HG03575 (cell line): ENCODE measurements around the gene EIF1B.

Experiments
- ATAC-seq: cut with Tn5 transposase; IDR thresholded peaks from one replicate; pipeline ENCODE4 v1.9.1; 2021; ENCODE audit not compliant: unreplicated experiment, insufficient number of reproducible peaks, low FRiP score; ENCODE audit errors: extremely low read depth

Gene EIF1B

GRCh38 chr3:40336511-40337135, 27.1 kb downstream of the EIF1B start:
- no peak for ATAC-seq

- ATAC-seq = peak; percentile 62
These were observed 27.9 kb downstream of the EIF1B start for GRCh38 chr3:40337136-40338108.

- no peak for ATAC-seq
These were observed 30.4 kb downstream of the EIF1B start for GRCh38 chr3:40339871-40340270.

- no peak for ATAC-seq
These were observed 31.1 kb downstream of the EIF1B start for GRCh38 chr3:40340541-40341170.

GRCh38 chr3:40341671-40342070, 32.2 kb downstream of the EIF1B start:
- no peak for ATAC-seq

- ATAC-seq = no peak
These were observed 41.0 kb downstream of the EIF1B start for GRCh38 chr3:40350529-40350928.

- ATAC-seq = no peak
These were observed 45.9 kb downstream of the EIF1B start for GRCh38 chr3:40355410-40355809.

GRCh38 chr3:40358454-40358853, 48.9 kb downstream of the EIF1B start:
- no peak for ATAC-seq
